Measurements from ENCODE around the gene CCNK.

CCNK gene

DNA sequence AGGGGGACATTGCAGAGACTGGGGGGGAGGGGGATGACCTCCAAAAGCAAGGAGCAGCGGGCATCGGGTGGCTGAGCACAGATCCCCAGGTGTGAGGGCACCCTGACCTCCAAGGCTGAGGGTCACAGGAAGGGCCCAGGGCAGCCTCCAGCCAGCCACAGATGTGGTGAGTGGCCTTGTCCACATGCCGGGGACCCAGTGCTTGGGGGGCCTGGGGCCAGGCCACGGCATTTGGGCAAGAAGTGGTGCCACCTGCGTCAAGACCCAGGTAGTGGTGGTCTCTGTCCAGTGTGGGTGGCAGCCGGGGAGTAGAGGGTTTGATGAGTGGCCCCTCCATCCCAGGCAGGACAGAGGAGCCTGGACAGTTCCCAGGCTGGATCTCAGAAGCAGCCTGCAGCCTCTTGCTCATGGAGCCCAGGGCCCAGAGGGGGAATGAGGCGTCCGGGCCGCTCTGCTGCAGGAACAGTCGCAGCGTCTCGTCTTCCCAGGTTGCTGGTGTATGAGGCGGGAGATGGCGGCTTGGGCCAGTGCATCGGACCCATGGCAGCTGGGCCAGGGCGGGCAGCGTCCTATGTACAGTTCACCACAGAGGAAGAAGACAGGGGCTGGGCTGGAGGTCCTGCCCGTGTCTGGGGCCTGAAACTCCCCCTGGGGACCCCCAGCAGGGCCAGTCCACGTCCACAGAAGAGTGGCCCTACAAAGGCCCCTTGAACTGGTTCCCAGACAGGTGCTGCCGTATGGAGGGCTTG is 33.5 kb downstream of the CCNK start:
- H3K4me3 ChIP-seq (replicated peaks; ENCODE audit: low read depth, low read length) = no peak overlapping the region
- no peak for DNase-seq (ENCODE audit: low read depth)

DNA sequence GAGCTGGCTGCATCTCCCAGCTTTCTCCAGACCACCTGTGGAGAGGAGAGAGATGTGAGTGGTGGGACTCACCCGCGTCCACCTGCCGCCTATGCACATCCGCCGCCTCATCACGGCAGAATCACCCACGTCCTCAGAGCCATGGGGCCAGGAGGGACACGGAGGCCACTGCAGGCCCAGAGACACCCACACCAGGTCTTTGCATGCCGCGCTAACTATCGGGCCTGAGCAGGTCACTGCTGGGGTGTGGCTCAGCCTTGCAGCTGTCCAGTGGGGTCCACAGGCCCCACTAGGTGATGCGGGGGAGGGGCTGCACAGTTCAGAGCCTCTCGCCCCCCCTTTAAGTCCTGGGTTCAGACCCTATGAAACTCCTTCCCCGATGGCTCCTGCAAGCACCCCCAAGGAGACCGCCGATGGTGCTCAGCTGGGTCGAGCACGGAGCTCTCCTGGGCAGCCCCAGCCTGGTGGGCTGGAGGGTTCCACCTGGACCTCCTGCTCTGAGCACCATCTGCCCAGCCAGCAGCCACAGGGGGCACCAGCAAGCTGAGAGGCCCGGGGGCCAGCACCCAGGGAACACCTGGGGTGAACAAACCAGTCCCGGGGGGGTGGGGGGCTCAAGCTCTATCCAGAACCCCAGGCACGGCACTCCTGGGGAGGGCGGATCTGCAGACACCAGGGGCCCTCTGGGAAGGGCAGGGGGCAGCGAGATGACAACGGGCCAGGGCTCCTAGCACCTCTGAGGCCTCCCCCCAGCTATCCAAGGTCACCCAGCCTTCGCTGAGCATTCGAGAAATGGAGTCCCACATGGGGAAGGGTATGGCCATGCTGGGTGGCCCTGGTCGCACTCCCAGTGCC is 34.3 kb downstream of the CCNK start:
- TF ChIP-seq, protein P1, sequence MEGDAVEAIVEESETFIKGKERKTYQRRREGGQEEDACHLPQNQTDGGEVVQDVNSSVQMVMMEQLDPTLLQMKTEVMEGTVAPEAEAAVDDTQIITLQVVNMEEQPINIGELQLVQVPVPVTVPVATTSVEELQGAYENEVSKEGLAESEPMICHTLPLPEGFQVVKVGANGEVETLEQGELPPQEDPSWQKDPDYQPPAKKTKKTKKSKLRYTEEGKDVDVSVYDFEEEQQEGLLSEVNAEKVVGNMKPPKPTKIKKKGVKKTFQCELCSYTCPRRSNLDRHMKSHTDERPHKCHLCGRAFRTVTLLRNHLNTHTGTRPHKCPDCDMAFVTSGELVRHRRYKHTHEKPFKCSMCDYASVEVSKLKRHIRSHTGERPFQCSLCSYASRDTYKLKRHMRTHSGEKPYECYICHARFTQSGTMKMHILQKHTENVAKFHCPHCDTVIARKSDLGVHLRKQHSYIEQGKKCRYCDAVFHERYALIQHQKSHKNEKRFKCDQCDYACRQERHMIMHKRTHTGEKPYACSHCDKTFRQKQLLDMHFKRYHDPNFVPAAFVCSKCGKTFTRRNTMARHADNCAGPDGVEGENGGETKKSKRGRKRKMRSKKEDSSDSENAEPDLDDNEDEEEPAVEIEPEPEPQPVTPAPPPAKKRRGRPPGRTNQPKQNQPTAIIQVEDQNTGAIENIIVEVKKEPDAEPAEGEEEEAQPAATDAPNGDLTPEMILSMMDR (IDR thresholded peaks at IDR 0.05; ENCODE audit: low read length, missing control alignments) = no peak
- DNase-seq (ENCODE audit: low read depth) = no peak
- no peak overlapping the region for H3K4me3 ChIP-seq (replicated peaks; ENCODE audit: low read depth, low read length)

More for the DNA sequence above, 33.5 kb downstream of the CCNK start:
- TF ChIP-seq, protein P1 (IDR thresholded peaks at IDR 0.05; ENCODE audit: low read length, missing control alignments) = no peak

DNA sequence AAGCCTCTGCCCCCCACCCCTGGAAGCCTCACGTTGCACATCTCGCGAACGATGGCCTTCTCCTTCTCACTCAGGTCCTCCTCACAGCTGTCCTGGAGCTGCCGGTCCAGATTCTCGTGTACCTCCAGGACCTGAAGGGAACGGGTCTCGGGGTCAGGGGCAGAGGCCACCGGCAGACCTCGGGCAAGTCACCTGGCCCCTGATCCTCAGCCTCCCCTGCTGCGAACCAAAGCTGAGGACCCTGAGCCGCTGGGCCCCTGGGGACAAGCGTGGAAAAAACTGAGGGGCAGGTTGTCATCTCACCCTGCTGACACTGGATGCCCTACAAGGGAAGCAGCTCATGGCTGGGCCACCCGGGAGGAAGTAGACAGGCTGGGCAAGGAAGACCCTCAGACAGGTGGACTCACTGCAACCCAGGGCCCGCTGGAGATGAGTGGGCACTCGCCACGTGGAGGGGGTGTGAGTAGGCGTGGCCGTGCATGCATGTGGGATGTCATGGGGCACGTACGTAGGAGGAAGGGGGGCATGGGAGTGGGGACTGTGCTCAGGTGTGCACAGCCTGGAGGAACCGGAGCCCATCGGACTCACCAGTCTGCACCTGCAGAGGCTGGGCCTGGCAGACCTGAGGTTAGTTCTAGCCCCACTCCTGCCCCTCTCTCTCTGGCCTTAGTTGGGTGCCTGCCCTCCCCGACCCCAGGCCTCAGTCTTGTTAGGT is 35.1 kb downstream of the CCNK start:
- DNase-seq (ENCODE audit: low read depth) = no peak
- no peak overlapping the region for H3K4me3 ChIP-seq (replicated peaks; ENCODE audit: low read depth, low read length)
- TF ChIP-seq, protein P1 (IDR thresholded peaks at IDR 0.05; ENCODE audit: low read length, missing control alignments) = no peak

DNA sequence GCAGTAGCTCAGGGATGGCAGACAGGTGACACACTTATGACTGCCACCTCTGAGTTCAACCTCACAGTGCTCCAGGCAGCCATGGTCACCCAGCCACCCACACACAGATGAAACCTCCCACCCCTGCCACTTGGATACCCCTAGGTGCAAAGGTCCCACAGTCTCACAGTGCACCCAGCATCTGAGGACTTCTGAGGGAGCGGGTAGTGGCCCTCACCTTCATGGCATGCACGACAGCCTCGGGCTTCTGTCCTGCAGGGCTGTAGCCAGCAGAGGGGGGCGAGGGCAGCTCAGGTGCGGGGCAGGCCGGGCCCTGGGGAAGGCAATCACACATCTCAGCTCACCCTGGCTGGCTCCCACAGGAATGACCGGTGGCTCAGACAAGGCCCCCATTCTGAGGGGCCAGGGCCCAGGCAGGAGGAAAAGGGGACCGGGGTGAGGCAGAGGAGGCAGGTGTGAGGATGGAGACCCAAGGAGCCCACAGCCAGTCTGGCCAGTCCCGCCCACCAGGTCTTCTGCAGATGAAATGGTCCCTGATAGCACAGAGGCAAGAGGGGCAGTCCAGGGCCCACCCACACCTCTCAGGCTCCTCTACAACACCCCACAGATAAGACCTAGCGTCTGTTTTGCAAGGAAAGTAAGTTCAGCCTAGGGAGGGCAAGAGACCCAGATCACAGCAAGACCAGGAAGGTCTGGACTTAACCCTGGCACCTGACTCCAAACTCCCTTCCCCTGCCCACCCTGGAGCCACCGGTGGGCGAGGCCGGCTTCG is 35.8 kb downstream of the CCNK start:
- TF ChIP-seq, protein P1 (IDR thresholded peaks at IDR 0.05; ENCODE audit: low read length, missing control alignments) = no peak
- no peak overlapping the region for H3K4me3 ChIP-seq (replicated peaks; ENCODE audit: low read depth, low read length)
- no peak for DNase-seq (ENCODE audit: low read depth)

DNA sequence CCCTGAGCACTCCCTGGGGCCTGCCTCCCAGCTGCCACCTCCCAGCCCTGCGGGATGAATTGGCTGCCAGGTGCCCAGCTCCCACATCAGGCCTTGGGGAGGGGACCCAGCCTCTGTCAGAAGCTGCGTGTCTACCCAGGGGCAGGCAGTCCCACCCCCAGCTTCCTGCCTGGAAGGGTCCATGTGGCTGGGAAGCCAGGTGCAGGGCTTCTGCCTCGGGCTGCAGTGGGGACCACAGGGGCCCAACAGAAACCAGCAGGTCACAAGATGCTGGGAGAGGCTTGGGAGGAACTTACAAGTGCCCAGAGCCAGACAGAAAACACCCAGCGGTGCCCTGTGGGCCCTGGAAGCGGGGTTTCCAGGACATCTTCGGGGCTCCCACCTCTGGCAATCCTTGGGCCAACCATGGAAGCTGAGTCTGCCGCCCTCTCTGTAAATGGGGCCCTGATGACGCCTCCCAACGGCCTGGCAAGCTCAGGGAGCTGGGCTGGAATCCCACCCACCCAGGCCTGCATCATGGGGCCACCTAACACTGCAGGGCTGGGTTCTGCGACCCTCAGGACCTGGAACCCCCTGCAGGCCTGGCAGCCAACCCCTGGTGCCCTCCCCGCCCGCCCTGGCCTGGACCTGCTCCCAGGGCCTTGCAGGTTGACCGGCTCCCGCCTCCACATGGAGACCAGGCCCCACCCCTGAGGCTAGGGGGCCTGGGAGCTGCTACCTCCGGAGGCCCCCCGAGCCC is 36.6 kb downstream of the CCNK start:
- TF ChIP-seq, protein P1 (IDR thresholded peaks at IDR 0.05; ENCODE audit: low read length, missing control alignments) = no peak
- DNase-seq (ENCODE audit: low read depth) = no peak
- H3K4me3 ChIP-seq (replicated peaks; ENCODE audit: low read depth, low read length) = no peak overlapping the region
